Globus pallidus (tissue), 1 donor: Measurements from ENCODE around the gene TPSAB1.
"Not testable (repeated sequence)": the region's sequence is repeated elsewhere in the genome, so short reads cannot be mapped to it uniquely, and the experiment has no call there.

Experiments
- DNase-seq: peaks from one replicate; pipeline ENCODE4 v3.0.0-alpha.2; 2015; ENCODE audit warnings: low spot score

TPSAB1 gene

DNA sequence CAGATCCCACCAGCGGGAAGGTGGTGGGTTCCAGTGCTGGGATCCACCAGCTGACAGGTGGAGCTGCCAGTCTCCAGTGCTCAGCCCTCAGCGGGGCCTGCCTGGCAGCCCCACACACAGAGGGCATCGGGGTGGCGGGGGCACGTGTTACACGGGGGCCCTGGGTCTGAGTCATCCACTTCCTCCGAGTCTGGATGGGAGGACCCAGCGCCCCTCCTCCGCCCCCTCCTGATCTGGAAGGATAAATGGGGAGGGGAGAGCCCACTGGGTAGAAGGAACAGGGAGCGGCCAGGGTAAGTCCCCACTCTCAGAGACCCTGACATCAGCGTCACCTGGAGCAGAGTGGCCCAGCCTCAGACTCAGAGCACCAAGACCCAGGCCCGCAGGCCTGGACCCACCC, at the start of gene TPSAB1:
TSS of gene TPSAB1 (plus strand) at position 270 of the 400 bp plus-strand sequence. CDS start 234 bp downstream, outside the sequence.
- DNase-seq: not testable (repeated sequence)

DNA sequence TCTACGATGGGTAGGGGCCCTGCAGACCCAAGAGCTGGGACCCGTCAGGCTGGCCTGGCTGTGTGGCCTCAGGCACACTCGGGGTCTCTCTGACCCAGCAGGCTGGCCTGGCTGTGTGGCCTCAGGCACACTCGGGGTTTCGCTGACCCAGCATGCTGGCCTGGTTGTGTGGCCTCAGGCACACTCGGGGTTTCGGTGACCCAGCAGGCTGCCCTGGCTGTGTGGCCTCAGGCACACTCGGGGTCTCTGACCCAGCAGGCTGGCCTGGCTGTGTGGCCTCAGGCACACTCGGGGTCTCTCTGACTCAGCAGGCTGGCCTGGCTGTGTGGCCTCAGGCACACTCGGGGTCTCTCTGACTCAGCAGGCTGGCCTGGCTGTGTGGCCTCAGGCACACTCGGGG, 49.7 kb upstream of the TPSAB1 start:
- not testable (repeated sequence) for DNase-seq

DNA sequence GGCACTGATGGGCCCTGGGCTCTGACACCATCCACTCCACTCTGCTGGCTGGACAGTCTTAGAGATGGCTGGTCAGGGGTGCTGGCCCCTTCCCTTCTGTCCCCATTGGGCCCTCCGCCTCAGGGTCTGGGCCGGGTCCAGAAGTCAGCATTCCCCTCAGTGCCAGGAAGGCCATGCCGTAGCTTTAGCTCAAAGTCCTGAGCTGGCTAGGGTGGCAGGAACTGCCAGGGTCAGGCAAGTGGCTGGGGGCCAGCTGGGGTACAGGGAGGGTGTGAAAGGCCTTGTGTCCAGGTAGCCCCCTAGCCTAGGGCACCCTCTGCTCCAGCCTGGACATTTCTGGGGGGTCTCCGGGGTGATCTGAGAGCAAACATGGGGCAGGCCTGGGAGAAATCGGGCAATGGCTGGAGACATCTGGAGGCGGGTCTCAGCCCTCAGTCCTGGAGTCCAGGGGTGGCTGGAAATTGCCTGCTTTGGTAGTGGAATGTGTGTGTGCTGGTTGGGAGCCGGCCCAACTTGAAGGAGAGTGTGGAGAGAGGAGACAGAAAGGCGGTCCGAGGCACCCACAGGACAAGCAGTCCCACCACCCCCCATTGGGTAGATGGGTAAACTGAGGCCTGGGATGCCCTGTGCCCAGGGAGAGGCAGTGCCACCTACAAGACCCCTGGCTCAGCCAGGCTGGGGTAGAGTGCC, 48.0 kb upstream of the TPSAB1 start:
- DNase-seq: no peak

DNA sequence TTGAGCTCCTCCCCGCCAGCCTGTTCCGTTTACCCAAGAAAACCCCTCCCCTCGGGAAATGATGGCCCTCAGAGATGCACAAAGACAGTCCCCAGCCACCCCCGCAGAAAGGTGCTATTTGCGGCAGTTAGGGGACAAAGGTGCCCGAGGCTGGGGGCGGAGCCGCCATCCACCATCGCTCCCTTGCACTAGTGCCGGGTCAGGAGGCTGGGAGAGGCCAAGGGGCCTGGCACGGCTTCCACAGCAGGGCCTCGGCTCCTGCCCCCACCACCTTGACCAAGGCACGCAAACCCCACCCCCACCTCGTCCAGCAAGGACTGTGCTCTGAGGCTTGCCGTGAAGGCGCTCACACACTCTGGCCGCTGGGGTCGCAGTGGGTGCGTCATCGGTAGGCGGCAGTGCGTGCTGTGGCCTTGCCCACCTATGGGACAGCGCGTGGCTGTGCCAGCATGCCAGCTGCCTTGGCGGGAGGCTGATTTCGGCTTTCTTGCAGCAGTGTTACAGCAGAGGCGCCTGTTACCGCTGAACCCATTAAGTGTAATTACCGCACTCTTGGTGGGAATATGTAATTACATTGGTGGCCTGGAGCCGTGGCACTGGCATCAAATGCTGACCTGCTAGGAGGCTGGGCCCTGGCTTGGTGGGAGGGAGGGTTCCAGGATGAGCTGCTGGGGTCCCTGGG, 47.2 kb upstream of the TPSAB1 start:
- DNase-seq: no peak

DNA sequence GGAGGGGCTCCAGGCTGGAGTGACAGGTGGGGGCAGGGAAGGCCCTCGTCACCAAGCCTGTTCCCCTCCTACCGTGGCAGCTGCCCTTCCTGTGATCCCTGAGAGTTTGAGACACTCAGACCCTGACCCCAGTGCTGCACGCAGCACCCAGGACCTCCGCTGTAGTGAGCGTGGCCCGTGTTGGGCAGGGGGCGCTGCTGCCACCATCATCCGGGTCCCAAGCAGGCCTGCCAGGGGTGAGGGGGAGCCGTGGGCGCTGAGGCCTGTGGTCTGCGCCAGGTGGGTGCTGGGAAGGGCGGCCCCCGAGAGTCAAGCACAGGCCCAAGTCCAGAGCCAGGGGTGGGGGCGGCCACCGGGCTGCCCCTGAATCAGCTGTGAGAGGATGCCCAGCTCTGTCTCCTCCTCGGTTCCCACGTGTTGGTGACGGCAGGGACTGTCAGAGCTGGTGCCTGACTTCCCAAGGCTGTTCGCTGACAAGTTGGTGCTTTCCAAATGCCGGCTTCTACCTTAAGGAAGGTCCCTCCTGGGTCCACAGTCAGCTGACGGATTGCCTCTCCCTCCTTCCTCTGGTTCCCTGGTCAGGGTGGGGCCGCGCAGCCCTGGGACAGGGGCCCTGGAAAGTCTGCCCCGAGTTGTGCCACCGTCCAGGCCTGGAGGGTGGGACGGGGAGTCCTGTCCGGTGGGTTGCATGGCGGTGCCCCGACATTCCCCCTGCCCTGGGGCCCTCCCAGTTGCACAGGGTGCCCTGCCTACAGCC, 46.5 kb upstream of the TPSAB1 start:
- DNase-seq: no peak

DNA sequence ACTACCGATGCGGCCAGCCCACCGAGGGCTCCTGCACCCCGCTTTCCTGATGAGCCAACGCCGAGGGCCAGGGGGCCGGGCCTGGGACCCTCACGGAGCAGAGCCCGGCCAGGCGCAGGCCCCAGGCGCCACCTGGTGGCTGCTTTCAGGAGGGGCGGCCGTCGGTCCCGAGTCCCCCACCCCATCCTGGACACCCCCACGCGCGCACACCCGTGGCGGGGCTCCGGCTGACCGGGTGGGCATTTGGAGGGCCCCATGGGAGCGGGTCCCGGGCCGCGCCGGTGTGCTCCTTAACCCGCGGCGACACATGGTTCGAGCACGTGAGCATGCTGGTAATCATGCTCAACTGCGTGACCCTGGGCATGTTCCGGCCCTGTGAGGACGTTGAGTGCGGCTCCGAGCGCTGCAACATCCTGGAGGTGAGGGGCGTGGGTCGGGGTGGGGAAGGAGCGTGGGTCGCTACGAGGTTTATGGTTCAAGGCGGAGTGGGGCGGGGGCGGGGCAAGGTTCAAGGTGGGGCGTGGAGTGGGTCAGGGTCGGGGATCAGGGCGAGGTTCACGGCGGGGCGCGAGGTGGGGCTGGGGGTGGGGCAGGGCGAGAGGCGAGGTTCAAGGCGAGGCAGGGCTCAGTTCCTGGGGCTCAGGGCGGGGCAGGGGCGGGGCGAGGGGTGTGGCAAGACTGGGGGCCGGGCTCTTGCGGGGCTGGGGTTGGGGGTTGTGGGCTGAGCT, 45.7 kb upstream of the TPSAB1 start:
- DNase-seq: no peak

DNA sequence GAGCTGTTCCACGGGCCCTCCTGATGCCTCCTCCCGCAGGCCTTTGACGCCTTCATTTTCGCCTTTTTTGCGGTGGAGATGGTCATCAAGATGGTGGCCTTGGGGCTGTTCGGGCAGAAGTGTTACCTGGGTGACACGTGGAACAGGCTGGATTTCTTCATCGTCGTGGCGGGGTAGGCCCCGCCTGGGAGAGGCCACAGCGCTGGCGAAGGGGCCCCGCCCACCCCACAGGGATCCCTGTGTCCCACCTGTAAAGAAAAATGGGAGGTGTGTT, 45.2 kb upstream of the TPSAB1 start:
- DNase-seq: no peak

DNA sequence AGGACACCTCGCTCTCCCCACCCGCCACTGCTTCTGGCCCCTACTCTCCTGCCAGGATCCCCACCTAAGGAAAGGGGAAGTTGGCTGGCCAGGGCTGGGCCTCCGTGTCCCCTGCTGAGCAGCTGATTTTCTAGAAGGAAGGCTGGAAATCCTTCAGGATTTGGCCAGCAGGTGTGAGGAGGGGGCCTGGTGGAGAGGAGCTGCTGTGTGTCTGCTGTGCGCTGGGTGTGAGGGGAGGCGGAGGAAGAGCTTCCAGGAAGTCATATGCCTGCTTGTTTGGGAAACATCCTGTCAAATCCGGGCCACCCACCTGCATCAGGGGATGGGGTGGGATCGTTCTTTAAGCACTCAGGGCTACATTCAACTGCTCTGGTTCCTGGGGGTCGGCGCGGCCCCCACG, 44.0 kb upstream of the TPSAB1 start:
- DNase-seq: no peak

DNA sequence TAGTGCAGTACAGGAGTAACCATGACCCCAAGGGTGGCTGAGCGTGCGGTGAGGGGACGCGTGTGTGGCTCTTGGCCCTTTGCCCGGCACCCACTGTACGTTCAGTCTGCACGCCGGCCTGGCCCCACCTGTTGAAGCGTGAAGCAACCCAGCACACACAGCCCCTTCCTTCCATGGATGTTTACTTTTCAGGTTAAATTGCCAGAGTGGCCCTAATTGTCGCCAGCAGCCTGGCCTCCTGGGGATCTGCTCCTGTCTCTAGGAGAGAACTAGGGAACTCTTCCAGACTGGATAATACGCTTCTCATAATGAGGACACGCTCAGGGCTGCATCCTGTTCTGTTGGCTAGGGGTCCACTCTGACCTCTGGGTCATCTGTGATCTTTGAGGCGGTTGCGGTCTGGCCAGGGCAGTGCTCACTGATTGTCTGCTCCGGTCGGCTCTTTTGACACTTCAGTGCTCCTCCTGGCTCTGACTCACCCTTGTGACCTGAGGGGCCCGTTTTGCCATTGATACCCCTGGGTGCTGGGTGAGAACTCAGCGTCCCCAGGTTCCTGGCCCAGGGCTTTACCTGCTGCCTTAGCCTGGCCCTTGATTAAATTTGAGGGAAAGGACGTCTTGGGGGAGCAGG, 43.2 kb upstream of the TPSAB1 start:
- no peak for DNase-seq

DNA sequence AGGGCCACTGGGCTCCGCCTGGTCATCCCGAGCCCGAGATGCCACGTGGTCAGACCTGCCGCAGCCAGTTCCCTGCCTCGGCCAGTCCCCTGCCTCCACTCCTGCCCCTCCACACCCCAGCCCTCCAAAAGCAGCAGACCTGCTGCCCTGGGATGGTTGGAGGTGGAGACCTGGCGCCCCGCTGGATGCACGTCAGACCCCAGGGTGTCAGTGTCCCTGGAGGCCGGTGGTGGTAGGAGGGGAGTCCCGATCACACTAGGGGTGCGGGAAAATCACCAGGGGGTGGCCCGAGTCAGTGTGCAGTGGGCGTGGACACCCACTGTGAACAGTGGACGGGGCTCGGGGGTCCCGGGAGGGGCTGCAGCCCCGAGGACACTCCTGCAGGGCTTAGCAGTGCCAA, 42.3 kb upstream of the TPSAB1 start:
- DNase-seq: no peak

DNA sequence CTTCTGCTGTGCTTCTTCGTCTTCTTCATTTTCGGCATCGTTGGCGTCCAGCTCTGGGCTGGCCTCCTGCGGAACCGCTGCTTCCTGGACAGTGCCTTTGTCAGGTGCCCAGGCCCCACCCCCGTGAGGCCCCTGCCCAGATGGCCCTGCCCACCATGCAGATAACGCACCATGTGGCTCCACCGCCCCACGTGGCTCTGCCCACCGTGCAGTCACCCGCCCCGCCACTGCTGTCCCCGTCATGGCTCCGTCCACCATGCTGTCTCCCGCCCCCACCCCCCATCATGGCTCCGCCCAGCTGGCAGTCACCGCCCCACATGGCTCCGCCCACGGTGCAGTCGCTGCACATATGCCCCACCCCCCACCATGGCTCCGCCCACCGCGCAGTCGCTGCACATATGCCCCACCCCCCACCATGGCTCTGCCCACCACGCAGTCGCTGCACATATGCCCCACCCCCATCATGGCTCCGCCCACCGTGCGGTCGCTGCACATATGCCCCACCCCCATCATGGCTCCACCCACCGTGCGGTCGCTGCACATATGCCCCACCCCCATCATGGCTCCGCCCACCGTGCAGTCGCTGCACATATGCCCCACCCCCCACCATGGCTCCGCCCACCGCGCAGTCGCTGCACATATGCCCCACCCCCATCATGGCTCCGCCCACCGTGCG, 41.7 kb upstream of the TPSAB1 start:
- not testable (repeated sequence) for DNase-seq

DNA sequence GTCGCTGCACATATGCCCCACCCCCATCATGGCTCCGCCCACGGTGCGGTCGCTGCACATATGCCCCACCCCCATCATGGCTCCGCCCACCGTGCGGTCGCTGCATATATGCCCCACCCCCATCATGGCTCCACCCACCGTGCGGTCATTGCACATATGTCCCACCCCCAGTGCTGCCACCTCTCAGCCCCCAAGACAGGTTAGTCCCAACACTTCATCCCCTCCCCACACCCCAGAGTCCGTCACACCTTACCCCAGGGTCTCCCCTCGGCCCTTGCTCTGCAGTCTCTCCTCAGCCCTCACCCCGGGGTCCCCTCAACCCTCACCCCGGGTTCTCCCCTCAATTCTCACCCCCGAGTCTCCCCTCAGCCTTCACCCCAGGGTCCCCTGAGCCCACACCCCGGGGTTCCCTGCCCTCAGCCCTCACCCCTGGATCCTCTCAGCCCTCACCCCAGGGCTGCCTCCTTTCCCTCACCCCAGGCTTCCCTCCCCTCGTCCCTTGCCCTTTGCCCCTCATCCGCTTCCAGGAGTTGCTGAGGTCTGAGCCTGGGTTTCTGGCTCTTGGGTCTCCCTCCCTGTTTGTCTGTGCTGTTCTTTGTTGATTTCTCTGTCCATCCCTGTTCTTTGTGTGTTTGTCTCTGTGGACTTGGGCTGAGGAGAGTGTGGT, 41.0 kb upstream of the TPSAB1 start:
- no peak for DNase-seq

DNA sequence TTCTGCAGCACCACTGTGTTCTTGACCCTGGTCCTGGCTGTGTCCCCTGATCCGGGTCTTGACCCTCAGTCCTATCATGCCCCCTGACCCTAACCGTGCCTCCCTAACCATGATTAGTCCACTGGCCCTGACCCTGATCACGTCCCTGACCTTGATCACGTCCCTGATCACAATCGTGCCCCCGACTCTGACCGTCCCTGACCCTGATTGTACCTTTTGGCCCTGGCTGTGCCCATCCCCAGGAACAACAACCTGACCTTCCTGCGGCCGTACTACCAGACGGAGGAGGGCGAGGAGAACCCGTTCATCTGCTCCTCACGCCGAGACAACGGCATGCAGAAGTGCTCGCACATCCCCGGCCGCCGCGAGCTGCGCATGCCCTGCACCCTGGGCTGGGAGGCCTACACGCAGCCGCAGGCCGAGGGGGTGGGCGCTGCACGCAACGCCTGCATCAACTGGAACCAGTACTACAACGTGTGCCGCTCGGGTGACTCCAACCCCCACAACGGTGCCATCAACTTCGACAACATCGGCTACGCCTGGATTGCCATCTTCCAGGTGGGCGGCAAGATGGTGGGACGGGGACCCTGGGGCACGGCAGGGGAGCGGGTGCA, 40.4 kb upstream of the TPSAB1 start:
- no peak for DNase-seq

DNA sequence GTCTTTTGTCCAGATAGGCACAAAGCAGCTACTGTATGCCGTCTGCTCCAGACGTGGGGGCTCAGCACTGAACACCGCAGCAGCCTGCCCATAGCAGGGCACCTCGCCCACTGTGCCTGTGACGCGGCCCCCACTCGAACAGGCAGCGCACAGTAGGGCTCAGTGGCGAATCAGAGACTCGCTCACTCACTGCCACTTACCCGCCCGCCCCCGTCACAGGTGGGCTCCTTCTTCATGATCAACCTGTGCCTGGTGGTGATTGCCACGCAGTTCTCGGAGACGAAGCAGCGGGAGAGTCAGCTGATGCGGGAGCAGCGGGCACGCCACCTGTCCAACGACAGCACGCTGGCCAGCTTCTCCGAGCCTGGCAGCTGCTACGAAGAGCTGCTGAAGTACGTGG, 39.1 kb upstream of the TPSAB1 start:
- no peak for DNase-seq

DNA sequence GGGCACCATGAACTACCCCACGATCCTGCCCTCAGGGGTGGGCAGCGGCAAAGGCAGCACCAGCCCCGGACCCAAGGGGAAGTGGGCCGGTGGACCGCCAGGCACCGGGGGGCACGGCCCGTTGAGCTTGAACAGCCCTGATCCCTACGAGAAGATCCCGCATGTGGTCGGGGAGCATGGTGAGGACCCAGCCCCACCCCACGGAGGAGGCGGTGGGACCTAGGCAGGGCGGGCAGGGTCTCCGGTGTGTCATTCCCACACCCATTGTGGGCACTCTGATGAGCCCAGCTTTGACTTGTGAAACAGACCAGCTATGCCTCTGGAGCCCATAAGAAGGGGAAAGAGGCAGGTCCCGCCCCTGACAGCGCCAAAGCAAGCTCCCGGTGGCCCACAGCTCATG, 38.2 kb upstream of the TPSAB1 start:
- no peak for DNase-seq

DNA sequence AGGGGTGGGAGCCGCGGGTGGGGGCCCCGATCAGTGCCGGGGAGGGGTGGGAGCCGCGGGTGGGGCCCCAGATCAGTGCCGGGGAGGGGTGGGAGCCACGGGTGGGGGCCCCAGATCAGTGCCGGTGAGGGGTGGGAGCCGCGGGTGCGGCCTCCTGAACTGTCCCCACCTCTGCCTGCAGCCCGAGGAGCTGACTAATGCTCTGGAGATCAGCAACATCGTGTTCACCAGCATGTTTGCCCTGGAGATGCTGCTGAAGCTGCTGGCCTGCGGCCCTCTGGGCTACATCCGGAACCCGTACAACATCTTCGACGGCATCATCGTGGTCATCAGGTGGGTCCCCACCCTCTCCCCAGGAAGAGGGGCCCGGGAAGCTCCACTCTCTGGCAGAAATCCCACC, 35.6 kb upstream of the TPSAB1 start:
- no peak for DNase-seq

DNA sequence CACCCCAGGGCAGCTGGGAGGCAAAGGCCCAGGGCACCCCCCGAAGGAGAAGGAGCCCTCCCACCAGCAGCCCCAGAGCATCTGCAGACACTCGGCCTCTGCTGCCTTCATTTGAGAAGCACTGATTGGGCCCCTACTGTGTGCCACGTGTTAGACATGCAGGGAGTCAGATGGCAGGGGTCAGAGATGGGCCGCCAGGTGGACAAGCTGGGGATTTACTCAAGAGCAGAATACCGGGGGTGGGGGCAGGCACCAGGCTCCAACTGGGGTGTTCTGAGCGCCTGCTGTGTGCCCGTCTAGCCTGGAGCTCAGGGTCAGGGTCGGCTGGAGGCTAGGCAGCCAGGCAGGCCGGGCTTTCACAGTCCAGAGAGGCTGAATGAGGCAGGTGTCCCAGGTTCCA, 34.2 kb upstream of the TPSAB1 start:
- no peak for DNase-seq

DNA sequence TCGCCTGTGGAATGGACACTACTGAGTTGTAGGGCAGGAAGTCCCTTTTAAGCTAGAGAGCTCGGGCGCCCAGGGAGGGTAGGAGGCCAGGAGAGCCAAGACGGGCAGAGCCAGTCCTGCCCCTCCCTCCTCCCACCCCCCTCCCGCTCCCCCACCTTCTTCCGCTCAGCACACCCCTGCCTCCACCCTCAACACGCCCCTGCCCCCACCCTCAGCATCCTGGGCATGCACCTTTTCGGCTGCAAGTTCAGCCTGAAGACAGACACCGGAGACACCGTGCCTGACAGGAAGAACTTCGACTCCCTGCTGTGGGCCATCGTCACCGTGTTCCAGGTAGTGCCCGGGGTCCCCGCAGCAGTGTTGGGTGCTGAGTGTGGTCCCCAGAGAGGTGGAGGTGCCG, 33.7 kb upstream of the TPSAB1 start:
- DNase-seq: no peak

DNA sequence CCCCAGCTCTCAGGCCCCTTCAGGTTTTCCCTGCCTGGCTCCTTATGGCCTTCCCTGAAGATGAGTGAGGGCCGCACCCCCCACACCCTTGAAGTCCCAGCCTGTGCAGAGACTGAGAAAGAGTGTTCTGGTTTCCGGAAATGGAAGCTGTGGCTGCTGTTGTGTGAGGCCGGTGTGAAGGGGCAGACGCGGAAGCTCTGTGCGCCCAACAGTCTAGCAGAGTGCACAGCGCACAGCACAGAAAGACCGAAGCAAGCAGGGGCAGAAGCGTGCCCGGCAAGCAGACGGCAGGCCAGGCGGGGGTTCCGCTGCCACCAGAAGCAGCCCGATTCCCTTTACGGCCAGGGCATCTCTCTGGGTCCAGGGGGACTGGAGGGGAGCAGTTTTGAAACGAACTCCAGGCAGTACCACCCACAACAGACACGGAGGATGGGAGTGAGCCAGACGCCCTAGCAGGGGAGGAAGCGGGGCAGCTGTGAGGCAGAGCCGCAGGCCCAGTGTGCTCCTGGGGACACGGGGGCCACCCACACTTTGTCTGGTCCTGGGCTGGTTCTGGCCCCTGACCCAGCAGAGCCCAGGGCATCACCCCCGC, 32.2 kb upstream of the TPSAB1 start:
- DNase-seq: no peak

DNA sequence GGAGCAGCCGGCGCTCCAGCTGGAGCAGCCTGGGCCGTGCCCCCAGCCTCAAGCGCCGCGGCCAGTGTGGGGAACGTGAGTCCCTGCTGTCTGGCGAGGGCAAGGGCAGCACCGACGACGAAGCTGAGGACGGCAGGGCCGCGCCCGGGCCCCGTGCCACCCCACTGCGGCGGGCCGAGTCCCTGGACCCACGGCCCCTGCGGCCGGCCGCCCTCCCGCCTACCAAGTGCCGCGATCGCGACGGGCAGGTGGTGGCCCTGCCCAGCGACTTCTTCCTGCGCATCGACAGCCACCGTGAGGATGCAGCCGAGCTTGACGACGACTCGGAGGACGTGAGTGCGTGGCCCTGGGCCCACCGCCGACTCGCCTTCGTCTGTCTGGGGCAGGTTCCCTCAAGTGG, 31.4 kb upstream of the TPSAB1 start:
- DNase-seq: no peak
